Epithelial cell of proximal tubule (primary cell): ENCODE measurements around the gene CEL. TPM values are rescaled to one million over a fixed set of nuclear protein-coding genes. Genes with fewer than 3 reads are reported as not detected.
"Not testable (repeated sequence)": the region's sequence is repeated elsewhere in the genome, so short reads cannot be mapped to it uniquely, and the experiment has no call there.

Experiments
- DNase-seq: peaks from one replicate; pipeline ENCODE4 v3.0.0-alpha.2; 2011; ENCODE audit warnings: low read depth
- H3K4me3 ChIP-seq: 2 replicates; pipeline ENCODE4 v1.5.1; 2011; ENCODE audit warnings: low read depth, mild to moderate bottlenecking, low read length
- CTCF ChIP-seq: conservative IDR thresholded peaks from 2 replicates; pipeline ENCODE4 v1.5.1; 2012; ENCODE audit warnings: low read depth, mild to moderate bottlenecking, low read length
- total RNA-seq: library from RNA; depleted of rRNA; stranded (reverse); fragments of >200 nt; gene quantifications from 2 replicates; pipeline ENCODE4 v1.2.3, GENCODE V29; 2015

CEL gene
- total RNA-seq, 1 donor from 2014 or later = 0.58 TPM

GRCh38 chr9:133080161-133080560 is 18.4 kb downstream of the CEL start:
- DNase-seq = no peak
- H3K4me3 ChIP-seq = no peak overlapping the region
- TF ChIP-seq CTCF = no peak

DNA sequence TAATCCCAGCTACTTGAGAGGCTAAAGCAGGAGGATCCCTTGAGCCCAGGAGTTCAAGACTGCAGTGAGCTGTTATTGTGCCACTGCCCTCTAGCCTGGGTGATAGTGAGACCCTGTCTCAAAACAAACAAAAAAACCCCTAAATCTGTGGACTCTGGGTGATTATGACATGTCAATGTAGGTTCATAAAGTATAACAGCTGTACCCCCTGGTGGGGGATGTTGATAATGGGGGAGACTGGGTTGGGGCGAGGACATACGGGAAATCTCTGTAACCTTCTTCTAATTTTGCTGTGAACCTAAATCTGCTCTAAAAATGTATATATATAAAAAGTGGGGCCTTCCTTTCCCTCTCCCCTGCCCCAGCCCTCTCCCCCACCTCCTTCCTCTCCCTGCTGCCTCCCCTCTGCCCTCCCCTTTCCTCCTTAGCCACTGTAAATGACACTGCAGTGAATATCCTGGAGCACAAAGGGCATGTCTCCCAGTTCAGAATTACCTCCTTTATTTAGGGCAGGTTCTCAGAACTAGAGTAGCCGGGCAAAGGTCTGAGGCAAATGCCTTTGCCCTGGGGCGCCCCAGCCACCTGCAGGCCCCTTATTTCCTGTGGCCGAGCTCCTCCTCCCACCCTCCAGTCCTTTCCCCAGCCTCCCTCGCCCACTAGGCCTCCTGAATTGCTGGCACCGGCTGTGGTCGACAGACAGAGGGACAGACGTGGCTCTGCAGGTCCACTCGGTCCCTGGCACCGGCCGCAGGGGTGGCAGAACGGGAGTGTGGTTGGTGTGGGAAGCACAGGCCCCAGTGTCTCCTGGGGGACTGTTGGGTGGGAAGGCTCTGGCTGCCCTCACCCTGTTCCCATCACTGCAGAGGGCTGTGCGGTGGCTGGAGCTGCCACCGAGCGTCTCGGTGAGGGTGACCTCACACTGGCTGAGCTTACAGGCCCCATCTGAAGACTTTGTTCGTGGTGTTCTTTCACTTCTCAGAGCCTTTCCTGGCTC is 19.3 kb downstream of the CEL start:
- not testable (repeated sequence) for DNase-seq, H3K4me3 ChIP-seq

- H3K4me3 ChIP-seq, DNase-seq: not testable (repeated sequence)
Measured at GRCh38 chr9:133081957-133082644, 20.3 kb downstream of the CEL start.

DNA sequence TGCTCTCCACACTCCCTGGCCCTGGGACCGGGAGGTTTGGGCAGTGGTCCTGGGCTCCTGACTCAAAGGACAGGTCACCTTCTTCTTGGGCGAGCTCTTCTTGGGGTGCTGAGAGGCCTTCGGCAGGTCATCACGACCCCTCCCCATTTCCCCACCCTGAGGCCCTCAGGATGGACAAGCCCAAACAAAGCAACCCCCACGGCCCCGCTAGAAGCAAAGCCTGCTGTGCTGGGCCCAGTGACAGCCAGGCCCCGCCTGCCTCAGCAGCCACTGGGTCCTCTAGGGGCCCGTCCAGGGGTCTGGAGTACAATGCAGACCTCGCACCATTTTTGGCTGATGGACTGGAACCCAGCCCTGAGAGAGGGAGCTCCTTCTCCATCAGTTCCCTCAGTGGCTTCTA is 21.9 kb downstream of the CEL start:
- not testable (repeated sequence) for DNase-seq, H3K4me3 ChIP-seq

DNA sequence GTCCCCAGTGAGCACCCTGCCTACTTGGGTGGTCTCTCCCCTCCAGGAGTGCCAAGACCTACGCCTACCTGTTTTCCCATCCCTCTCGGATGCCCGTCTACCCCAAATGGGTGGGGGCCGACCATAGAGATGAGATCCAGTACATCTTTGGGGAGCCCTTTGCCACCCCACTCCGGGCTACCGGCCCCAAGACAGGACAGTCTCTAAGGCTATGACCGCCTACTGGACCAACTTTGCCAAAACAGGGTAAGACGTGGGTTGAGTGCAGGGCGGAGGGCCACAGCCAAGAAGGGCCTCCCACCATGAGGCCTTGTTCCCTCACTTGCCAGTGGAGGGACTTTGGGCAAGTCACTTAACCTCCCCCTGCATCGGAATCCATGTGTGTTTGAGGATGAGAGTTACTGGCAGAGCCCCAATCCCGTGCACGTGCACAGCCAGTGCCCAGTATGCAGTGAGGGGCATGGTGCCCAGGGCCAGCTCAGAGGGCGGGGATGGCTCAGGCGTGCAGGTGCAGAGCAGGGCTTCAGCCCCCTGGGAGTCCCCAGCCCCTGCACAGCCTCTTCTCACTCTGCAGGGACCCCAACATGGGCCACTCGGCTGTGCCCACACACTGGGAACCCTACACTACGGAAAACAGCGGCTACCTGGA is 24.6 kb downstream of the CEL start:
- not testable (repeated sequence) for DNase-seq, H3K4me3 ChIP-seq

DNA sequence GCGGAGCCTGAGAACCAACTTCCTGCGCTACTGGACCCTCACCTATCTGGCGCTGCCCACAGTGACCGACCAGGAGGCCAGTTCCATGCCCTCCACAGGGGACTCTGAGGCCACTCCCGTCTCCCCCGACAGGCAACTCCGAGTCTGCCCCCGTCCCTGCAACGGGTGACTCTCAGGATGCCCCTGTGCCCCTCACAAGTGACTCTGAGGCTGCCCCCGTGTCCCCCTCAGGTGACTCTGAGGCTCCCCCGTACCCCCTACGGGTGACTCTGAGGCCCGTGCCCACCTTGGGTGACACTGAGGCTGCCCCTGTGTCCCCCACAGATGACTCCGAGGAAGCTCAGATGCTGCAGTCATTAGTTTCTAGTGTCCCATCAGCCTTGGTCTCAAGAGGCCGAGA is 25.1 kb downstream of the CEL start:
- no peak for DNase-seq
- H3K4me3 ChIP-seq = no peak overlapping the region
- no peak for TF ChIP-seq CTCF

GRCh38 chr9:133087429-133088145 is 25.8 kb downstream of the CEL start:
- H3K4me3 ChIP-seq = no peak overlapping the region
- TF ChIP-seq CTCF = no peak
- DNase-seq = no peak

DNA sequence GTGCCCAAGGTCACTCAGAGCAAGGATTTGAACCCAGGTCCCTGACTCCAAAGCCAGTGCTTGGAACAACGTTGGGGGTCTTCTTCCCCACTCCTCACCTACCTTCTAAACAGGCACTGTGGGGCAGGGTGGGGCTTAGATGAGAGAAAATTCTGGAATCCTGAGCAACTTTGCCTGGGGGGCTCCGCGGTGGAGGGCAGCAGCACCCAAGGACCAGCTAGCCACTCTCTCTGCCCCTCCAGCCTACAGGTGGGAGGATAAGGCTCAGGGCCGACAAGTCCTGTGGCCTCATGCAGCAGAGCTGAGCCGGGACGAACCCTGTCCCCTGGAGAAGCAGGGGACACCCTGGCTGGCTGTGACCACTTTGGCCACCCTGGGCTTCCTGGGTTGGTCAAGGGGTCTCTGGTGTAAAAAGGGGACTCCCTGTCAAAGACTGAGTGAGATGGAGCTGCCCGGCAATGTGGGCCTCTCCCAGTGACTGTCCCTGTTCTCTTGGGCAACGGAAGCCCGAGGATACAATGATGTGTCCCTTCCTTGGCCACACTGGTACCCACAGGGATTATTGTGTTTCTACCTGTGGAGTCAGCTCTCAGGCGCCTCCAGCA is 26.5 kb downstream of the CEL start:
- no peak for TF ChIP-seq CTCF
- H3K4me3 ChIP-seq = no peak overlapping the region
- no peak for DNase-seq
